ENCODE results near the gene POLD1. TPM values are rescaled to one million over a fixed set of nuclear protein-coding genes. Genes with fewer than 3 reads are reported as not detected.

Gene POLD1
- total and polyA plus RNA-seq, 2 of the 13 experiments (the other 11 are each of a cell fraction or from before 2014, with no cell fraction given) = 17.4 to 54.0 TPM

DNA sequence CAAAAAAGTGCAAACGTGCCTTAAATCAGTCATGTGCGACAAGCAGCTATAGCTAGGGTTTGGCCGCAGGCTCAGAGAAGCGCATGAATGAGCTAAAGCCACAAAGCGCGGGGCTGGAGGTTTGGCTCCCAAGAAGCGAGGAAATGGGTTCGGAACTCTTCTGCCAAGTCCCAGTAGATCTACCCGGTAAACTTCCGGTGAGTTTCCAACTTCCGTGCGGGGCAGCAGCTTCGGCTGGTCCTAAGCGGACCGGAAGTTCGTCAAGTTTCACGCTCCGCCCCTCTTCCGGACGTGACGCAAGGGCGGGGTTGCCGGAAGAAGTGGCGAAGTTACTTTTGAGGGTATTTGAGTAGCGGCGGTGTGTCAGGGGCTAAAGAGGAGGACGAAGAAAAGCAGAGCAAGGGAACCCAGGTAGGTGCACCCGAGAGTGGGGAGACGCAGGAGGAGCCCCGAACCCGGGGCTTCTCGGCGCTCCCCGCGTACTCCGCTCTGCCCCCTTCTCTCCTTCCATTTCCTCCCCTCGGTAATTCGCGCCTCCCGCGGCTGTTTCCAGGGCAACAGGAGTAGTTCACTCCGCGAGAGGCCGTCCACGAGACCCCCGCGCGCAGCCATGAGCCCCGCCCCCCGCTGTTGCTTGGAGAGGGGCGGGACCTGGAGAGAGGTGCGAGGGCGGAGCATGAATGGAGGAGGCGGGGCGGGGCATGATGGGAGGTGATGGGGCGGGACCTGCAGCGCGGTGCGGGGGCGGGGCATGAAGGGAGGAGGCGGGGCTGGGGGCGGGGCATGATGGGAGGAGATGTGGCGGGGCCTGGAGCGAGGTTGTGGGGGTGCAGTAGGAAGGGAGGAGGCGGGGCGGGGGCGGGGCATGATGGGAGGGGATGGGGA is 7.7 kb upstream of the POLD1 start, which contains the start of gene NR1H2 (continued):
- TF ChIP-seq HDAC2 (CRISPR knock-in tag; IDR thresholded peaks at IDR 0.05) (peak; percentile 81), SMYD3 (CRISPR knock-in tag; IDR thresholded peaks at IDR 0.05) (no peak), ATF2 (CRISPR knock-in tag; IDR thresholded peaks at IDR 0.05) (peak; percentile 81), SMARCC2 (IDR thresholded peaks at IDR 0.05) (no peak), ZNF33B (CRISPR knock-in tag; IDR thresholded peaks at IDR 0.05) (0 out of 2 replicates have a peak, but pooled peaks have one; percentile 67), KDM5A (IDR thresholded peaks at IDR 0.05; ENCODE audit: borderline replicate concordance, low read length) (peak; percentile 95), GATA4 (IDR thresholded peaks at IDR 0.05; ENCODE audit: borderline replicate concordance, low read depth) (no peak), ZNF124 (CRISPR knock-in tag; IDR thresholded peaks at IDR 0.05) (peak; percentile 73; the same call in 1 of the 2 replicates), FOXK1 (CRISPR knock-in tag; IDR thresholded peaks at IDR 0.05; ENCODE audit: borderline replicate concordance, low read depth) (peak; percentile 91), ZFP90 (CRISPR knock-in tag; IDR thresholded peaks at IDR 0.05; ENCODE audit: borderline replicate concordance) (peak; percentile 29; the same call in 1 of the 2 replicates), MYPOP (CRISPR knock-in tag; IDR thresholded peaks at IDR 0.05) (no peak), ZNF142 (CRISPR knock-in tag; IDR thresholded peaks at IDR 0.05) (no peak), FOXM1 (CRISPR knock-in tag; IDR thresholded peaks at IDR 0.05) (no peak), ZFYVE20 (CRISPR knock-in tag; IDR thresholded peaks at IDR 0.05; ENCODE audit: borderline replicate concordance, low read depth) (no peak), MIER3 (CRISPR knock-in tag; IDR thresholded peaks at IDR 0.05; ENCODE audit: borderline replicate concordance) (peak; percentile 88), PREB (CRISPR knock-in tag; IDR thresholded peaks at IDR 0.05) (no peak), ZSCAN12 (CRISPR knock-in tag; IDR thresholded peaks at IDR 0.05) (no peak), IRX3 (CRISPR knock-in tag; IDR thresholded peaks at IDR 0.05; ENCODE audit: borderline replicate concordance, low read depth) (no peak), SIN3A (IDR thresholded peaks at IDR 0.05; ENCODE audit: borderline replicate concordance, low read depth, low read length) (0 out of 2 replicates have a peak, but pooled peaks have one; percentile 68)

Data from HepG2 (cell line).